Measurements from ENCODE around the gene CGN.
"Not testable (repeated sequence)": the region's sequence is repeated elsewhere in the genome, so short reads cannot be mapped to it uniquely, and the experiment has no call there.

The CGN gene

DNA sequence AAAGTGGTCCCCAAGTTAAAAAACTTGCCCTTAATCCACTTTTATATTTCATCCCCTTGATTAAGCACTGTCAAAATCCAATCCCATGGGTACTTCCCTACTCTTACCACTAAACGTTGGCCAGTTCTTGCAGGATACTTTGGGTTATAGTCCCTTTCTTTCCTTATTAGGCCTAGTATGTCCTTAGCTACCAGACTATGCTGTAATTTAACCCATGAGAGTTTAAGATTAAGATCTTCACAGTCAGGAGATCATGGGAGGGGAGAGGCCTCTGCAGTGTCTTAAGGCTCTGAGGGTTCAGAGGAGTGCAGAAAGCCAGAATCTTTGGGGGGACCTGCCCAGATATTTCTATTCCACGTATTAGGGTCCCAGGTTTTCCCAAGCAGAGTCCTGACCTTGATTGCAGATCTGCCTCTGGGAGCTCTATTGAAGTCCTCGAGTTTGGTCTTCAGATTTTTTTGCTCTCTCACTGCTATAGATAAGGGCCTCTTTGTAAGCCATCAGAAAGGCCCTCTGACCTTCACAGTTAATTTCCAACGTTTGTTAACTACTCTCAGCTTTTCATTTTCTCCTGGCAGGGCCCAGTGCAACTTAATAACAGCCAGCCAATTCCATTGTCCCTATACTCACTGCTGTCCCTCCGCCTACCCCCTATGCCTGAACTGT is 9.0 kb upstream of the CGN start:
- no peak for DNase-seq

DNA sequence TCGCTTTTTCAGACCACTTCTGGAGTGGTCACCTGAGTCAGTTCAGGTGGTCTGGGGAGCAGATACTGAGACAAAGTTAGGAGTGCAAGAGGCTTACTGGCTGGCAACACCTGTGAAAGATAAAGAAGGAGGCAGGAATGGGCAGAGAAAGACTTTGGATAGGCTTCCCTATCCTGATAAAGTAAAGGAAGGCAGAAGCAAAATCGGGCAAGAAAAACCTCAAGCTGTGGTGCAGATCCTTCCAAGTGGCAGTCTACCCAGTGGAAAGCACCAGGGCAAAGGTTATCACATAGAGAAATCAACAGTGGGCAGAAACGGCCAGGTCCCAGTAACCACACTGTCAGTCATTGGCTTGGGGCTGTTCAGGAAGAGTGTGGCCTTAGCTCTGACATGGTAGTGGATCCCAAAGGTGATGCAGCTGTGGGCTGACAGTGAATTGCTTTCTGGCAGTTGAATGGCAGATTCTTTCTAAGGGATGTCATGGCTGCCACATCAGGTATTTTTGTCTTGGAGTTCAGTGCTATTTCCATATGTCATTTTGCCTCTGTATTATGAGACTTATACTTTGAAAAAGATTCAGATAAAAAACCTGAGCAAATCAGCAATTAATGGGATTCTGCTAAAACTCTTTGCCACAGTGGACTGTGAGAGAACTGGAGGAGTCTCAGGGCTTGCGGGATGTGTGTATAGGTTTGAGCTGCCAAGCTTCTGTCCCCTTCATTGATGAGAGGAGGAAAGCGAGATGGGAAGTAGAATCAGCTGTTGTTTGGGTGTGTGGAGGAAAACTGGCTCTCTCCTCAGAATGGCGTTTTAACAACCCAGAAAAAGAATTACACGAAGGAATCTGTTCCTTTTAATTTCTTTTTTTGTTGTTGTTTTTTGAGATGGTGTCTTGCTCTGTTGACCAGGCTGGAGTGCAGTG is 8.1 kb upstream of the CGN start:
- DNase-seq = no peak

DNA sequence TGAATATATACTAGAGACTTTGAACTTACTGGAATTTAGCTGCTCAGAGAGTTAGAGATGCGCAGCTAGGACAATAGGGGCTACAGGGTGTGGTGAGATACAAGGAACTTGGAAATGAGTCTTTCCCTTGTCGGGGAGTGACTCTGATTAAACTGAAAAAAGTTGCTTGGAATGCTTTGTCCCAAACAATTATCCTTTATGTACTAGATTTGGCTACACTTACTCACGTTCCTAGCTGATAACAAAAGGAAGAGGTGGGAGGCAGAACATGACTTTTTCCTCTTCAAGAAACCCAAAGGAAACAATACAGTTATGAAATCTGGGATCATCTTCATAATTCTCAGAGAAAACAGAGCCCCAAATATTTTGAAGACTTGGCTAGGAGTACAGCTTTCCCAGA is 6.9 kb upstream of the CGN start:
- DNase-seq = no peak

DNA sequence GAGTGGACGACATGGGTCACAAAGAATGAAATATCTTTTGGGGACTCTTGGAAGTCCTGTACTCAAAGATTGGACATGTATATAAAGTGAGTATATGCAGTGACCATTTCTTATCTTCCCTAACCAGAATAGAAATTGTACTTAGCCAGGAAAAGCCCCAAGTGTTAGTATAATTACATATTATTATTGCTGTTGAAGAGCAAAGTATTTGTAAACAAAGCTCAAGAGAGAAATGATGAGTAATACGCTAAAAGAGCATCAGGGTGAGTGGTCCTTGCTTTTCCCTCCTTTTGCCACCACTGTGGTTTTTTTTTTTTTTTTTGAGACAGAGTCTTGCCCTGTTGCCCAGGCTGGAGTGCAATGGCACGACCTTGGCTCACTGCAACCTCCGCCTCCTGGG is 6.4 kb upstream of the CGN start:
- DNase-seq = no peak

DNA sequence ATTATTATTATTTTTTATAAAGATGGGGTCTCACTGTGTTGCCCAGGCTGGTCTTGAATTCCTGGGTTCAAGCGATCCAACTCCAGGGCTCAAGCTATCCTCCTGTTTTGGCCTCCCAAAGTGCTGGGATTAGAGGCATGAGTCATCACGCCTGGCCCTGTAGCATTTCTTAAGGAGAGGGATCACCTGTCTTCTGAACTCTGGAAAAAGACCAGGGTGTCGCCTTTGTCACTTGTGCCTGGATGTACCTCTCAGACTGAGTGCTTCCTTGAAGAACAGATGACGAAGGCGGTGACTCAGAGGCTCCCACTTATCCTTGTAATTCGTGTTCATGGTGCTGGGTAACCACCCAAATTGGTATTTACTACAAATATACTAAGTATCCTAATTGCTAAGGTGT is 2.4 kb upstream of the CGN start:
- DNase-seq = no peak

DNA sequence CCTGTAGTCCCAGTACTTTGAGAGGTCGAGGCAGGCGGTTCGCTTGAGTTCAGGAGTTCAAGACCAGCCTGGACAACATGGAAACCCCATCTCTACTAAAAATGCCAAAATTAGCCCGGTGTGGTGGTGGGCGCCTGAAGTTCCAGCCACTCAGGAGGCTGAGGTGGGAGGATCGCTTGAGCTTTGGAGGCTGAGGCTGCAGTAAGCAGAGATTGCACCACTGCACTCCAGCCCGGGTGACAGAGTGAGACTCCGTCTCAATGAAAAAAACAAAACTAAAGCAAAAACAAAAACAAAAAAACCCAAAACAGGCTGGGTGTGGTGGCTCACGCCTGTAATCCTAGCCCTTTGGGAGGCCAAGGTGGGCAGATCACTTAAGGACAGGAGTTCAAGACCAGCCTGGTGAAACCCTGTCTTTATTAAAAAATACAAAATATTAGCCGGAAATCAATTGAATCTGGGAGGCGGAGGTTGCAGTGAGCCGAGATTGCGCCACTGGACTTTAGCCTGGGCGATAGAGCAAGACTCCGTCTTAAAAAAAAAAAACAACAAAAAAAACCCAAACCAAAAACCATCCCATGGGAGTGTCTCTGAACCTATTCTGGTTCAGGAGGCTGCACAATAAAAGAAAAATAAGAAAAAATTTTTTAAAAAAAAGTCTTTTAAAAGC is 1.7 kb upstream of the CGN start:
- no peak for DNase-seq

DNA sequence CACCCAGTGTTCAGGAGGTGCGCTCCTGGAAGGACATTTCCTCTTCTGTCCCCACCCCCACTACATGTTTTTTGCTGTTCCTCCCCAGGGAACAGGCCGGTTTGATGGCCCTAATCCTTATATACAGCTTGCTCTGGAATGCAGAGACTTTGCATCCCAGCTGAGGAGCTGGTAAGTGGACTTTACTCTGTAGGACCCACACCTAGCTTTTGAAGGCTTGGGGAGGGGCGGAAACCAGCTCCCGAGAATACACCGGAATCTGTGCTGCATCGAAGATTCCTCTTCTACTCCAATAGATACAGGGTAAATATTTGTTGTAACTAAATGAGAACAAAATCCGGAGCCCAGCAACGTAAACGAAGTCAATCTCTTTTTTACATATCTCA is 1.2 kb upstream of the CGN start:
- no peak for DNase-seq

DNA sequence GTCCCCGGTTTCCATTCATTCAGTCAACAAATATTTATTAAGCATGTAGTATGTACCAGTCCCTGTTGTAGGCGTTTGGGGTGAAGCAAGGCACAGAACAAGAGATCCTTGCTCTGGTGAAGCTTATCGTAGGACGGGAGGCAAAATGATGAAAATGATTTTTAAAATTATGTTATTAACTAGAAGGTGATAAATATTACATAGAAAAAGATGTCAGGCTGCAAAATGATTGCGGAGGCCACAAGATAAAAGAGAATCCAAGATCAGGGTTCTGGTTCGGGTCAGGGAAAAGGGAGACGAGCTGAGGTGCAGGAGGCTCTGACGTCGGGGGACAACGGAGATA is 602 bp upstream of the CGN start:
- no peak for DNase-seq

DNA sequence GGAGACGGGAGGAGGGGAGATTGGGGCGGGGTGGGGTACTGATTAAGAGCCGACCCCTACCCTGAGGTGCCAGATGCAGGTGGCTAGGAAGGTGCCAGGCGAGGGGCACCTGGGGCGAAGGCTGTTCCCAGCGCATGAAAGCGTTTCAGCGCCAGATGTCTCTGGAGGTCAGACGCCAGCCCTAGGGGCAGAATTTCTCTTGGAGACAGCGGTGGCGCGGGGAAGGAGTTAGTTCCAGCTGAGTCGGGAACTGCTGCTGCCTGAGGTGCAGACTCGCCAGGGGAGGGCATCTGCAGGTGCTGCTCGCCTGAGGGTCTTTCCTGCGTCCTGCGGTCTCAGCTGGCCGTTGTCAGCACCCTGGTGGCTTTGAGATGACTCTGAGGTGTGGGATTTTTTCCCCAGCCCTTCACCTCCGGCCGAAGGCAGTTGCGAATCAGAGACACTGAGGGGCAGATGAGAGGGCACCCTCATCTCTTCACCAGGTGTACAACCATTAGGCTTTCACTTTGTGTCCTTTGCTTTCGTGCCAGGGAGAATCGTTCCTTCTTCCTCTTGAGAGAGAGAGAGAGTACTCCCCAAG is 539 bp downstream of the CGN start:
- DNase-seq = no peak

DNA sequence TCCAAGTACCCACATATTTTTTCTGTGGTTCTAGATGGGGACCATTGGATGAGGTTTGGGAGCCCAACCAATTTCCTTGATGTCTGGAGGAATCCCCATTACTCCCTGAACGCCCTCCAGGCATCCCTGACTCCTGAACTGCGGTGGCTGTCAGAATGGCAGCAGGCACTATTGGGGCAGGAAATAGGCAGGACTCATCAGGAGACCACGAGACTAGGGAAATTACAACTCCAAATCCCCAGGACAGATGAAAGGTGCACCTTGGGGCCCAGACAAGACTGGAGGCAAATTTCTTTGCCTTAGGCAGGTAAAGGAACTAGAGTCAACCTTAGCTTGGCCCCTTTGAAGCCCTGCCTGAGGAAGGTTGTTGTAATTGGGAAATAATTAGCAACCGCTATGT is 1.1 kb downstream of the CGN start:
- no peak for DNase-seq

DNA sequence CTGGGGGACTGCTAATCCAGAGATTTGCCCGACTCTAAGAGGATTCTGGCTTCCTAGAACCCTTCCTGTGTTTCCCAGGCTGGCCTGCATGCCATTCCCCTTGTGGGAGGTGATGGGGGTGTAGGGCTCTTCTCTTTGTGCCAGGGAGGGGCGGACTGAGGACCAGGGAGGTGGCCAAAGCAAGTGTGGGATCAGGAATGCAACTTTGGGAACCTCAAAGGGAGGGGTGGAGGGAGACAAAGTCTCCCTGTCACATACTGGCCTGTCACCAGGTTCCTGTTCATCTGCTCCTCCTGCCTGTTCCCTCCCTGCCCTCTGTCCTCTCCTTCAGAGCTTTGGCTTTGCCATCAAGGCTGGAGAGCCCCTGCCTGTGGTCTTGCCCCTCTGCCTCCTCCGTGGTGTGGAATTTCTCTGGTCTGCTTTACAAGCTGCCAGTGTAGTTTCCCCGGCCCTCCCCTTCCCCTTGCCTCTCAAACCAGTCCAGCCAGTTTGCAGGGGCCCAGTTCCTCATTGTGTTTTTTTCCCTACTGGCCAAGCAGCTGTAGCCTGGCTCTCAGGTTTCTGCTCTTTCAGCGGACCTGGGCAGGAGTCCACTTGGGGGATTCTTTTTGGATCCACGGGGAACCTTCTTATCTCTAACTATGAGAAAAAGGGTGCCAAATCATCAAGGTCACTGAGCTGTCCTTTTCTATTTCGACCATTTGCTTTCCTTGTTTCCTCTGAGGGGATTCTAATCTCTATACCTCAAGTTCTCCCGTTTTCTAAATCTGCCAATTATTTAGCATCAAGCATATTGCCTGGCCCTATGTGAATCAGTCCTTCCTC is 1.8 kb downstream of the CGN start:
- DNase-seq = no peak

DNA sequence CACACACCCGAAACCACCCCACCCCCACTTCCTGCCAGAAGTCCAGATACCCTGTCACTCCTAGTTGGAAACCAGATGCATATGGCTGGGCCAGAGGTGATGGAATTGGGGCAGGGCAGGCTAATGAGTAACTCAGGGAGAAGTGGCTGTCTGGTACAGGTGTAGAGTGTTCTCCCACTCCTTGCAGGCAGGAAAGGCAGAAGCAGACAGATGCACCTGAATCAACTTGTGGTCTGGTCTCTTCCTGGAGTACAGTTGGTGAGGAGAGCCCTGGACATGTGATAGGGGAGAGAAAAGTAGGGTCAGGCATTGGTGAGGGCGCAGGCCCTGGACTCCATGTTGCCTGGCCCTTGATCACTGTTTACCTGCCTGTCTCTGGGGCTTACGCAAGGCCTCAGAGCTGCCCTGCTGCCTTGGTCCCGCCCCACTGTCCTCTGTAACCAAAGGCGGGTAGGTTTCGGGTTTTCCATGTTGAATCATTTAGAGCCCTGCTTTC is 2.5 kb downstream of the CGN start:
- no peak for DNase-seq

DNA sequence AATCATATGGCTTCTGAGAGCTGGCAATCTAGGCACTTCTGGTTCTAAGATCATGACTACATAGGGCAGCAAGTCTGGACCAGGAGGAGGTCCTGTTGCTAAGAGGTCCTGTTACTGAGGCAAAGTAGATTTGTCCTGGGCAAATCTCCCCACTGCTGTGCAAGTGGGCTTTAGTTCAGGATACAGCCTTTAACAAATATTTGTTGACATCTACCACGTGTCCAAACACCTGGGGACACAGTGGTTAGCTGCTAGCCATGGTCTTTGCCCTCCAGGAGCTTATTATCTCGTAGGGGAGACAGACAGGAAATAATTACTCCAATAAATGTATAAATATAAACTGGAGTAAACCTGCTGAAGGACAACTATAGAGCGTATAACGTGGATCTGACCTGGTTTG is 3.2 kb downstream of the CGN start:
- no peak for DNase-seq

DNA sequence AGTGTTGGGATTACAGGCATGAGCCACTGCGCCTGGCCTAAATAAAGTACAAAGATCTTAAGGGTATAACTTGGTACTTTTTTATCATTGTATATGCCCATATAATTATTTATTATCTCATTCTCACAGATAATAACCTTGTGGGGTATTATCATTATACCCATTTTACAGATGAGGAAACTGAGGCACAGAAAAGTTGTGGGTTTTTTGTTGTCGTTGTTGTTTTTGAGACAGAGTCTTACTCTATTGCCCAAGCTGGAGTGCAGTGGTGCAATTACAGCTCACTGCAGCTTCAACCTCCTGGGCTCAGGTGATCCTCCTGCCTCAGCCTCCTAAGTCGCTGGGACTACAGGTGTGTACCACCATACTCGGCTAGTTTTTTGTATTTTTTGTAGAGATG is 4.1 kb downstream of the CGN start:
- DNase-seq = no peak

DNA sequence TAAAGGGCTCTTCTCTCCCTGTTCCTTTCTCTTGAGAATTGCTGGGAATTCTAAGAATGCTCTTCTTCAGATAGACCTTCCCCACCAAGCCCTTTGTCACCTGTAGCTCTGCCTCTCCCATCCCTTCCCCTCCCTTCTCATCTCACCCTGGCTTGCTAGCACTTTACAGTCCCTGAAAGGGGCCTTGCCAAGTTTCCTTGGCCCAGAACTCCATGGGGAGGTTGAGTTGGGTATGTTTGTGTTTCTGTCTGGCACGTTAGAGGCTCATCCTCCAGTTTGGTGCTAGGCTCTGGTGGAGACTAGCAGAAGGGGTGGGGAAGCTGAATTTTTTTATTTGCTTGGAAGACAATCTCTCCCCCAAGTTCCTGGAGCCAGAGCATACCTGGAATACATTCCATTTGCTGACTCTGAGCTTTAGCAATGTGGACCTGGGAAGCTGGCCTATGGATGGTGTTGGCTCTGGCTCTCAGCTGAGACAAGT is 4.9 kb downstream of the CGN start:
- no peak for DNase-seq

DNA sequence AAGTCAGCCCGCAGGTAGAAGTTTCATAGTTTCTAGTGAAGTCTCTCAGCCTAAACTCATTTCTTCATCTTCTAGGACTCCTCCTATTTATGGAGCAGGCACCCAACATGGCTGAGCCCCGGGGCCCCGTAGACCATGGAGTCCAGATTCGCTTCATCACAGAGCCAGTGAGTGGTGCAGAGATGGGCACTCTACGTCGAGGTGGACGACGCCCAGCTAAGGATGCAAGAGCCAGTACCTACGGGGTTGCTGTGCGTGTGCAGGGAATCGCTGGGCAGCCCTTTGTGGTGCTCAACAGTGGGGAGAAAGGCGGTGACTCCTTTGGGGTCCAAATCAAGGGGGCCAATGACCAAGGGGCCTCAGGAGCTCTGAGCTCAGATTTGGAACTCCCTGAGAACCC is 7.2 kb downstream of the CGN start:
- DNase-seq = no peak

DNA sequence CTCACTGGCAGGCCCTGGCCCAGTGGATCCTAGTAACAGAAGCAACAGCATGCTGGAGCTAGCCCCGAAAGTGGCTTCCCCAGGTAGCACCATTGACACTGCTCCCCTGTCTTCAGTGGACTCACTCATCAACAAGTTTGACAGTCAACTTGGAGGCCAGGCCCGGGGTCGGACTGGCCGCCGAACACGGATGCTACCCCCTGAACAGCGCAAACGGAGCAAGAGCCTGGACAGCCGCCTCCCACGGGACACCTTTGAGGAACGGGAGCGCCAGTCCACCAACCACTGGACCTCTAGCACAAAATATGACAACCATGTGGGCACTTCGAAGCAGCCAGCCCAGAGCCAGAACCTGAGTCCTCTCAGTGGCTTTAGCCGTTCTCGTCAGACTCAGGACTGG is 7.7 kb downstream of the CGN start:
- no peak for DNase-seq

DNA sequence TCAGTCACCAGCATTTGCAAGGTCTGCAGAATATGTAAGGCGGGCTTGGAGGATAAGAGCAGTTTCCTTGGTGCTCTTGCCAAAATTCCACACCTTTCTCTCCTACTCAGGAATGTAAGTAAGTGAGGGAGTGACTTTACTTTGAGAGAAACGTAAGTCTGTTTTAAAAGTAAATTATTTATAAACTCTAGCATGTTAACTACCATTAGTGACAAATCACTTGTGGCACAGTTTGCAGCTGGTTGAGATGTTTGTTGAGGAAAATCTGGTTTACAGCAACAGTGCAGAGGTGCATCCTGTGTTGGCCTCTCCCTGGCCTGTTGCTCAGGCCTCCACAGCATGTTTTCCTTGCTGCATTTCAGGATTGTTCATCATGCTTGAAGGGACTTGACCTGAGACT is 8.5 kb downstream of the CGN start:
- no peak for DNase-seq

DNA sequence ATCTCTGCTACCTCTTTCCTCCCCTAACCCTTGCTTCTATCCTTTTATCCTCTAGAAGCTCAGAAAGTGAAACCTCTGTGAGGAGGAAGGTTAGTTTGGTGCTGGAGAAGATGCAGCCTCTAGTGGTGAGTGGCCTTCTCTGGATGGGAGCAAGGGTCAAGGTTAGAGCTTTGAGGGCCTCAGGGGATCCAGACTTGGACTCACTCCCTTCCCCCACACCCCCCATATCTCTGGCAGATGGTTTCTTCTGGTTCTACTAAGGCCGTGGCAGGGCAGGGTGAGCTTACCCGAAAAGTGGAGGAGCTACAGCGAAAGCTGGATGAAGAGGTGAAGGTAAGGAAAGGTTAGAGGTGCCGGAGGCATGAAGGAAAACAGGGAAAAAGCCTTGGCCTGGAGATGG is 9.2 kb downstream of the CGN start:
- no peak for DNase-seq

DNA sequence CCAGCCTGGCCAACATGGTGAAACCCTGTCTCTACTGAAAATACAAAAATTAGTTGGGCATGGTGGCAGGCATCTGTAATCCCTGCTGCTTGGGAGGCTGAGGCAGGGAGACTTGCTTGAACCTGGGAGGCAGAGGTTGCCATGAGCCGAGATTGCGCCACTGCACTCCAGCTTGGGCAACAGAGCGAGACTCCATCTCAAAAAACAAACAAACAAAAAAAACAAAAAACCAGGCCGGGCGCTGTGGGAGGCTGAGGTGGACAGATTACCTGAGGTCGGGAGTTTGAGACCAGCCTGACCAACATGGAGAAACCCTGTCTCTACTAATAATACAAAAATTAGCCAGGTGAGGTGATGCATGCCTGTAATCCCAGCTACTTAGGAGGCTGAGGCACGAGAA is 11.2 kb downstream of the CGN start:
- DNase-seq = not testable (repeated sequence)

DNA sequence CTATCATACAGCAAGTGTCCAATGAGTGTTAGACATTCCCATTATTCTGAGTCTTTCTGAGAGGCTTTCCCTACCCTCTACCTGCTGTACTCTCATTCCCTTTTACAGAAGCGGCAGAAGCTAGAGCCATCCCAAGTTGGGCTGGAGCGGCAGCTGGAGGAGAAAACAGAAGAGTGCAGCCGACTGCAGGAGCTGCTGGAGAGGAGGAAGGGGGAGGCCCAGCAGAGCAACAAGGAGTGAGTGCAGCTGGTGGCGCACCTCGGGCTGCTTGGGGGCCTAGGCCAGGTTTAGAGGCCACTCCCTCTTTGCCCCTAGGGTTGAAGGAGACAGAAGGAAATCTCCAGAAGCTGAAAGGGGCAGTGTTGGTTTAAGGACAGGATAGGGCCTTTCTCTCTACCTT is 12.1 kb downstream of the CGN start:
- no peak for DNase-seq

DNA sequence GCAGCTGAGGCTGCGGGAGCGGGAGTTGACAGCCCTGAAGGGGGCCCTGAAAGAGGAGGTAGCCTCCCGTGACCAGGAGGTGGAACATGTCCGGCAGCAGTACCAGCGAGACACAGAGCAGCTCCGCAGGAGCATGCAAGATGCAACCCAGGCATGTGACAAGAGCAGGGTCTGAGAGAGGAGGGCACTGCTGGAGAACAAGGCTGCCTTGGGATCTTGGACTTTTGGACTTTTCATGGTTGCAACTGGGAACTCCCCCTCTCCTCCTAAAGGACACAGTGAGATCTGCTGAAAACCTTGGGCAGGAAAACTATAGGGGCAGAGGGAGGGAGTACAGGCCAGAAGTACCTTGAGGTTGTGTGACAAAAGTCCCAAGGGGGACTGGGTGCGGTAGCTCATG is 13.5 kb downstream of the CGN start:
- DNase-seq = no peak
